GM21737 (cell line): ENCODE results near the gene PRPF19.

ENCODE experiments used
- ATAC-seq: cut with Tn5 transposase; IDR thresholded peaks from one replicate; pipeline ENCODE4 v1.9.1; 2021; ENCODE audit warnings: mild to moderate bottlenecking, moderate library complexity; ENCODE audit not compliant: unreplicated experiment

PRPF19 gene

GRCh38 chr11:60906132-60906972, at the start of gene PRPF19:
Gene PRPF19 (minus strand): TSS chr11:60906585. CDS start chr11:60906382, 203 bp downstream.
- ATAC-seq: peak; percentile 73

- ATAC-seq: no peak
These were observed 49.2 kb upstream of the PRPF19 start for GRCh38 chr11:60955571-60955970.

- no peak for ATAC-seq
These were observed 48.0 kb upstream of the PRPF19 start for GRCh38 chr11:60954421-60954820.

GRCh38 chr11:60953781-60954180, 47.4 kb upstream of the PRPF19 start:
- ATAC-seq: no peak

GRCh38 chr11:60952742-60953170, 46.4 kb upstream of the PRPF19 start:
- ATAC-seq: no peak

- peak; percentile 66 for ATAC-seq
These were observed 45.7 kb upstream of the PRPF19 start, which contains the start of gene SLC15A3 for GRCh38 chr11:60951904-60952741. Gene SLC15A3 (minus strand): TSS chr11:60952176. CDS start chr11:60951551, 625 bp downstream.

GRCh38 chr11:60951606-60951903, 45.2 kb upstream of the PRPF19 start:
- ATAC-seq: no peak

GRCh38 chr11:60950933-60951605, 44.7 kb upstream of the PRPF19 start:
- no peak for ATAC-seq

GRCh38 chr11:60950024-60950423, 43.6 kb upstream of the PRPF19 start:
- no peak for ATAC-seq

GRCh38 chr11:60948250-60948649, 41.9 kb upstream of the PRPF19 start:
- ATAC-seq: no peak

GRCh38 chr11:60947700-60948099, 41.3 kb upstream of the PRPF19 start:
- no peak for ATAC-seq

GRCh38 chr11:60946601-60947264, 40.3 kb upstream of the PRPF19 start:
- ATAC-seq: no peak

- no peak for ATAC-seq
These were observed 38.9 kb upstream of the PRPF19 start for GRCh38 chr11:60945295-60945667.

- ATAC-seq: no peak
These were observed 38.3 kb upstream of the PRPF19 start for GRCh38 chr11:60944490-60945294.

GRCh38 chr11:60942970-60943565, 36.7 kb upstream of the PRPF19 start:
- ATAC-seq: no peak

GRCh38 chr11:60942219-60942618, 35.8 kb upstream of the PRPF19 start:
- no peak for ATAC-seq

- ATAC-seq: no peak
These were observed 35.2 kb upstream of the PRPF19 start for GRCh38 chr11:60941371-60942119.

- ATAC-seq: no peak
These were observed 33.5 kb upstream of the PRPF19 start for GRCh38 chr11:60939855-60940254.

- no peak for ATAC-seq
These were observed 32.9 kb upstream of the PRPF19 start for GRCh38 chr11:60939301-60939700.
